Medulla oblongata (tissue), 1 donor: Measurements from ENCODE around the gene ADAMTS9.

Experiments
- DNase-seq: peaks from one replicate; pipeline ENCODE4 v3.0.0-alpha.2; 2015; ENCODE audit errors: extremely low spot score

The ADAMTS9 gene

DNA sequence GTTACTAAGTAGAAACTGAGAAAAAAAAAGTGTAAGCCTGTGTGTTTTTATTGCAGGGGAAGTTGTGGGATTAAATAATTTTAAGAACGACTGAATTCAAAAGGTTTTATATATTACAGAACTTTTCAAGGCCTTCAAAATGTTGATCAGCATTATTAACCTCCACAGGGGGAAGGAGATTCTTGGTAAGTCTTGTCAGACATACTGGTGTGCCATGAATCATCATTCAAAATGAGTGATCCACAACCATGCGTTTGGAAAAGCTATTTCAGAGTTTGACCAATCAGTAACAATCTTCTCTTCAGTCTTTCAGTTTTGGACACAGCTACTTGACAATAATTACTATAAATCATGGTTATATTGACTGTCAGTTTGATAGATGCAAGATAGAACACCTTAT is 70.2 kb downstream of the ADAMTS9 start:
- no peak for DNase-seq

DNA sequence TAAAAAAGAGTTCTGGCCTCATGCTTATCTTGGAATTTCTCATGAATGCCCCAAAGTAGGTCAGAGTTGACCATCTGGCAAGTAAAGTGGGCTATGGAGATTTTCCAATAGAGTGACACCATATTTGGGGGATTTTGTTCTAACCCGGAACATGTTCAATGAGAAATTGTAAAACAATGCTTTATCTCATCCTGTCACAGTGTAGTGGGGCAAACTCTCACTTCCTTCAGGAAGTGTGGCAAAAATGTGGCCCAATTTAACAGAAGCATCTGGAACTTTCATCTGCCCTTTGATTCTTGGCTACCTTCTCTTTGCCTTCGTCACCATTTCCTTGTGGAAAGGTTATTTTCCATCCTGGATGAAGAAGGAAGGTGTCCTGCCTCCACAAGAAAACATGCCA is 70.8 kb downstream of the ADAMTS9 start:
- DNase-seq: no peak

DNA sequence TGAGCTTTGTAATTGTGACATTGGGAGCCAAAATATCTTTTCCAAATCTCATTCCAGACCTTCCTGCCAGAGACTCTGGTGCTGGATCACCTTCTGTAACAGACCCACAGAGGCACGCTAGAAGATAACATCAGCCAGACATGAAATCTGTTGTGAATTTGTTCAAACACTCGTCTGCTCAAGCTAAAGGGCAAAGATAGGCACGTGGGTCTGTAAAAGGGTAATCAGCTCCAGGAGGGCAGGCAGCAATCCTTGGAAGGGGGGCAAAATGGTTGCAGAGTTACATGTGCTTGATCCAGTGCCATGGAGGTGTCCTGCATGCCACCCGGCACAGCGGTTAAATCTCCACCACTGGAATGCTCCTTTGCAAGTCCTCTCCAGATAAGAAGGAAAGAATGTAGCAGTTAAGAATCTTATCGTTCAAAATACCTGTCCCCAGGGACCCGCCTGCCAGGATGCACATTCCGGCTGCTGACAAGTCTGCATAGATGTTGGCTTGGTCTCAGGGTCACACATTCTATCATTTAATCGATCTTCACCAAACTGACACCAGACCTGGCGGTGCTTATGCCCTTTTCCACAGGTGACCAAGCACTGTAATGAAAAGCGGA is 74.8 kb downstream of the ADAMTS9 start:
- no peak for DNase-seq

DNA sequence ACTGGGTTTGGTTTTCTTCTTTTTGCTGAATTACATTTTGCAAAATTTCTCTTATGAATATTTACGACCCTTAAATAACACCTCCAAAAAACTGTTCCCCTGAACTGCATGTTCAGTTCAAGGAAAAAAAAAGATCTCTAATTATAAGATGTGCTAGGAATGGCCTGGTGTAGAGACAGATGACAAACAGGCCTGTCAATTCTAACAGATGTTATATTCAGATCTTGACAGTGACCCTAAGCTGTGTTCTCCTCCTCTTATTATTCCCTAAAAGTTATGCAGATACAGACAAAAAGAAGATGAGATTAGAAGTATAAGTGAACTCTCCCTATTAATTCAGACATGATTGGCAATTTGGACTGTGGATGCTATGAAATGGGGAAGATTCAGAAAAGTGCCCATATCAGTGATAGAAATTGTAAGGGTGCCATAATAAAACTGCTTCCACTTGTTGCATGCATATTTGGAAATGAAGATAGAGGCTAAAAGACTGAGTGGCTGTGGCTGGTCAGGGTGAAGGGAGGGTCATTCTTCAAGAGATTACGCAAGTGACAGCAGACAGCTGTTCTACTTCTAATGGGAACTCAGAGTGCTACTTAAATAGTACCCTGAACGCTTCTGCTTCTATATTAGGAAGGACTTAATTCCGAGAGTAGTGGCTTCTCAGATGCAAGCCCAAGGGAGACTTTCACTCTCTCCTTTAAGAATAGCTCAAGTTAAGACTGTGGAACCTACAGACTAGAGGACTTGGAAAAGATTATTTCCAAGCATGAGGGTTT is 75.5 kb downstream of the ADAMTS9 start:
- no peak for DNase-seq

DNA sequence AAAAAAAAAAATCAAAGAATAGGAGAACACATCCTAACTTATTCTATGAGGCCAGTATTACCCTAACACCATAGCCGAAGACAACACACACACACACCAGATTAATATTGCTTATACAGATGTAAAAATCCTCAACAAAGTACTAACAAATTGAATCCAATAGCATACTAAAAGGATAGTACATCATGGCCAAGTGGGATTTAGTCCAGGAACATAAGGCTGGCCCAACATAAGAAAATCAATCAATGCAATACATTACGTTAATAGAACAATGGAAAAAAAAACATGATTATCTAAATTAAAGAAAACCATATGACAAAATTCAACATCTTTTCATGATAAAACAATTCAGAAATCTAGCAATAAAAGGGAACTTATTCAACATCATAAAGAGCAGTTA is 79.1 kb downstream of the ADAMTS9 start:
- DNase-seq: no peak

DNA sequence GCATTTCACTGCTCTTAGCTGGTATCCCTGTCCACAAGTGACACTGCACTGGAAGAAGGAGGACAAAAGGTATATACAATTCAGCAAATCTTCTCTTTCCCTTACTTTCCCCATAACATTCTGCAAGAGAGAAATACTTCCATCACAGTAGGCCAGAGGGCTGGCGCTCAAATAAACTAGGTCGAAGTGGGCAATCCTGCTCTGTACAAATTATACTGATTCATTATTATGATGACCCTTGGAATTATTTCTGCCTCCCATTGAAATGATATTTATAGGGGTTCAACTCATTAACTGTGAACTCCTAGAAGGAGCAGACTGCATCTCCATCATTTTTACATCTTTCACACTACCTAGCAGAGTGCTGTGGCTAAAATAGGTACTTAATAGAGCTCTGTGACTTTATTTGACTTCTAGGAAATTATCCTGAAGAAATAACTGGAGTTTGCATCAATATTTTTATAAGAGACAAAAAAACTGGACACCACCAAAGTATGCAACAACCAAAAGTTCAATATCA is 80.7 kb downstream of the ADAMTS9 start:
- no peak for DNase-seq

DNA sequence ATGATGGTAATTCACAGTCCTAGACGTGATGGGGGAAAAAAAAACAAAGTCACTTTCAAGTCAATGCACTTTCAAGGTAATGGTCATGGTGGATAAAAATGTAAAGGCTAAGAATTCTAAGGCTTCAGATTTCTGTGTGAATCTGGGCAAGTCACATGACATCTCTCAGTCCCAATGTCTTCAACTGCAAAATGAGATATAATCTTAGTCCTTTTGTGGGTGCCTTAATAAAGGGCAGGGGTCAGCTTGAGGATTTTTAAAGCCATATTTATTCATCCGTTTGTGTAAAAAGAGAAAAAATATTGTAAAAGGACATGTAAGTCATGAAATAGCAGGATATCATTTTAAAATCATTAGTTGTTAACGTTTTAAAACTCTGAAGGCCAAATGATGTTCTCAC is 83.5 kb downstream of the ADAMTS9 start:
- no peak for DNase-seq

DNA sequence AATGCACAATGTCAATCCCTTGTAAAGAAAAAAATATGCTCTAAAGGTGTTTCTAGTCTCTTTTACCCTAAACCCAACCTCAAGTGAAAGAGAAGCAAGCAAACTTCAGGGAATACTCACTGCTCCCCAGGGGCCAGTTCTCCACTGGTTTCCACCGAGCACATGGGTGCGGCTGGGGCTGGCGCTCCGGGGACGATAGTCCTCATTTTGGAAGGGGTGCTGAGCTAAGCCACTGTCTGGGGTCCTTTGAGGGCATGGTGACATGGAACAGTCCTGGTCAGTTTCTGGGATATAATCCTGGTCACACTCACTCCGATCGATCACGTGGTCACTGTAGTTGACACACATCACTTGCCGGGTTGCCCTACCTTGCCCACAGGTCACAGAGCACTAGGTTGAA is 86.0 kb downstream of the ADAMTS9 start:
- no peak for DNase-seq

DNA sequence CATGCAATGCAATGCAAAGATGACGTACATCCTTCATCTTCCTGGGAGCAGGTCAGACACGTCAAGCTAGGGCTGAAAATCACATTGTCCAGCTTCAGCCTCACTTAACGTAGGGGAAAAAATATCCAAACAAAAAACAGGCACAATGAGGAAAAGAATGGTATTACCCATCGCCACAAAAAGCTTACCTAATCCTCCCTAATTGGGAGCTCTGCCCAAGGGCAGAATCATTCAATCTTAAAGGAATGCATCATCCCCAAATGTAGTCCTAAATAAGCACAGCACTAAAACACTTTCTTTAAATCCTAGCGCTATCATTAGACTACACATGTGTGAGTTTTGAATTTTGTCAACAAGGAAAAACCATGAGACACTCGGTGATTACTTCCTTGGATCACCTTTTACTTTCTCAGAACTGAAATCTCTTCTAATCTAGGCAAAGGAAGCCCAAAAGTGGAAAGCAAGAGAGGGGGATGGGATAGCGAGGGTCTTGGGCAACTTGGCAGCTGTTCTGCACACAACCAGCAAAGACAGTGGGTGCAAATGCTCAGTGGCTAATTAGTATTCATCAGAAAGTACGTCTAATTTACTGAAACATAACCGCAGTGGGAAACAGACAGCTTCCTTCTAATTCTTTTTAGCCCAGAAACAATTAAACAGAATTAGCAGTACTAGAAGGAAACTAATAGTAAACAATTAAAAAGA is 87.4 kb downstream of the ADAMTS9 start:
- DNase-seq: no peak

DNA sequence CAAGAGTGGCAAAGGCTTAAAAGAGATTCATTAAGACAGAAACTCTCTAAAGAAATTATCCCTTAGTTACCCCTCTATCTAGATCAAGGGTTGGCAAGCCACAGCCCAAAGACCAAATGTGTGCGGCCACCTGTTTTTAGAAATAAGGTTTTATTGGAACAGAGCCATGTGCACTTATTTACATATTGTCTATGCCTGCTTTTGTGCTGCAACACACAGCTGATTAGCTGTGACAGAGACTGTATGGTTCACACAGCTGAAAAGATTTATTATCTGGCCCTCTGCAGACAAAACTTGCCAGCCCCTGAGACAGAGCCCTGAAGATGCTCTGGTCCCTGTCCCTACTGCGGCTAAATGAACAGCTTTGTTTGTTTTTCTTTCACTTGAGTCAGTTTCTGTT is 88.1 kb downstream of the ADAMTS9 start:
- DNase-seq: no peak

DNA sequence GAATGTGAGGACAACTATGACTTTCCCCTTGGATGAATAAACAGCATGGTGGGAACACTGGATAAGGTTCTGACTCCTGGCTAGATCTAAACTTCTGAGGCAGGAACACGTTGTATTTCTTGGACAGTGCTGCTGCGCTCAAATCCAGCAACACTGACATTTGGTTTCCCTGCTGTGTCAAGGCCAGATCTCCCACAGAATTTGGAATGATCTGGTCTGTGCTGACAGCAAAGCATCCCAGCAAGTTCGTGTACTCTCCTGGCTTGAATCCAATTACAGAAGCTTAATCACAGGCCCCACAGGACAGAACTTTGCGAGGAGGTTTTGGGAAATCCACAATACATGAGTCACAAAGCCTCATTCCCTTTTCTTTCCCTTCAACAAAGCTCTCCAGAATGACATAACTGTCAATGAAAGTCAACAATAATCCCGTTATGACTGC is 92.5 kb downstream of the ADAMTS9 start:
- DNase-seq: peak; percentile 33

DNA sequence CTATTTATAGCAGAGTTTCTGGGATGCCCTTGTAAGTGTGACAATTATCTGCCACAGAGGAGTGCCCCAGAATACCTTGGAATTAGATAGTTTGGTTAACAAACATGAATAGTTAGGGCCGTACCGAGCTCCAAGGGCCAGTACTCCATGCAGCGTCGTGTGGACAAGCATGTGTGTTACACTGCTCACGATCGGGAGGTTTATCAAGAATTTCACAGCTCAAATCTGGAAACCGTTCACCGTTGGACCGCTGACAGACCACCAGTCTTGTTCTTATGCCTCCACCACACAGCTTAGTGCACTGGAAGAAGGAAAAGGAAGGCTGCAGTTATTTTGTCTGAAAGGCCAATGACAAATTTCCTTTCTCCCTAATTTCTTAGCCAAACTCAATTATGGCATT is 93.7 kb downstream of the ADAMTS9 start:
- DNase-seq: no peak

DNA sequence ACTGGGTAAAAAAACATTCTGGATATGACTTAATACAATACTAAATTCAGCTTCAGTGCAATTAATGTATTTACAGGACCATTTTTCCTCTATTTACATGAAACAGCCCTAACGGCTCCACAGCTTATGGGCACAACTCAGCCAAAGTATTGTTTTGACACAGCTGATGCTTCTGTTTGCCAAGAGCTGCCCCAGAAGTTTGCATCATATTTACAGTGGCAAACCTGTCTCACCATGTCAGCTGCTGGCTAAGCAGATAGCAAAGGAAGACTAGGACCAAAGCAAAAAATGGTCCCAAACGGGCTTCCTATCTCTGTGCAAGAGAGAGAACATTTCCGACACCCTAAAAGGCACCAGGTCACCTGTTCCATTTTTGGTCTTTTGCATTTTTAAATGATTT is 94.5 kb downstream of the ADAMTS9 start:
- no peak for DNase-seq

DNA sequence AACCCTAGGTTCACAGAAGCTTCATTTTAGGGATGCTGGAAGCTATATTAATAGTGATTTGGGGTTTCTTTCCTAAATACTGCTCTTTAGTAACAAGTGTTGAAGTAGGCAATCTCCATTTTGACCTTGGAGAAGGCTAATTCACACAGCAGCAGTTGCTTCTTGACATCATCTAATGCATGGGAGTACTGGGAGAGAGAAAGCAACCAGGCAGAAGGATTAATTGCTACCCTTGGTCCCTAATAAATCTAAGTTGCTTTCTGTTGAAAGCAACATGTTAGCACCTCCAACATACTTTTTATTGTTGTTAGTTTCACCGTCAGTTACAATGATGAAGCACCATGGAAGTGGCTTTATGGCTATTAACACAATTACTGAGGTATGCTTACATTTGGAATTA is 96.2 kb downstream of the ADAMTS9 start:
- DNase-seq: no peak

DNA sequence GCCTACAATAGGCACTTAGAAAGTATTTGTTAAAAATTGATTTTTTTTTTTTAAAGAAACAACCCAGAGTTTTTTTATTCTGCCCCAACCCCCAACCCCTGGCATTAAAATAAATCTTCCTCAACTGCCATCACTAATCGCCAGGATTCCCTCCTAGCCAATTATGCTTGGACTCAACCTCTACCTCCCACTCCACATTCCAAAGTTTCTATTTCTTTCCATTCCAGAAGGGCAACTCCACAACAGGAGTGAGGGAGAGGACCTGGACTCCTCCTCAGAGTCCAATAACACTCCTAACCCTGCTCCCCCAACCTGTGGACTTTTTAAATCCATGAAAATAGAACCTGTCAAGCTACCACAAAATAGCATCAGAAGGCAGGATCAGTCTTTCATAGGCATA is 99.4 kb downstream of the ADAMTS9 start:
- DNase-seq: no peak

DNA sequence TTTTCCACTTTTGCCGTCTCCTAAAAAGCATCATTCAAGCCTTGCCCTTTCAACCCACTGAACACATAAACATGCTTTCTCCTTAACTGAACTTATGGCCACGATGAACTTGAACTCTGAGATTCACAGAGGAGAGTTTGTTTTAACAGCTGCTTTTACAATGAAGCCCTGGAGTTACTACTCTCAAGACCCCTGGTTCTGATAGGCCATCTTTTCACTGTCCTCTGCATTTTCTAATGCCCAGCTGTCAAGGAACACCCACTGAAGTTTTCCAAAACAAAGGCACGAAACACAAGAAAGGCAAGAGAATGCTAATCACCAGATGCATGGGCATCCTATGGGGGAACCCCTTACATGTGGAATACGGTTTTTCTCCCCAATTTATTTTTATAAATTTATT is 100.8 kb downstream of the ADAMTS9 start:
- no peak for DNase-seq

DNA sequence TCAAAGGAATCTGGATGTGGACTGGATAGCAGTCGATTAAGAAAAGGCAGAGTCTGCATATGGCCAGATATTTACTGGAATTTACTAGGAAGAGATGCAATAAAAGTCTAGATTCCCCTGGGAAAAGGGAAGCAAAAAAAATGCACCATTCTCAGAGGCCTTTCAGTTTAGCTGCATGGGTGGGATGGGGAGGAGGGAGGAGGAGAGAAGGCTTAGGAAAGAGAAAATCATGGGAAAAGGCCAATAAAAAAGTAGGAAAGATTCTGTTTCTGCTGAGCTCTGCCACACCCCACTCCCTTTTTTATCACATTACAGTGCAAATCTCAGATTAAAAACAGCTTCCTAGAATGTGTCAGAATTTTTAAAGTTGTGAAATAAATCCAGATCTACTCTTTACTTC is 103.6 kb downstream of the ADAMTS9 start:
- DNase-seq: no peak

DNA sequence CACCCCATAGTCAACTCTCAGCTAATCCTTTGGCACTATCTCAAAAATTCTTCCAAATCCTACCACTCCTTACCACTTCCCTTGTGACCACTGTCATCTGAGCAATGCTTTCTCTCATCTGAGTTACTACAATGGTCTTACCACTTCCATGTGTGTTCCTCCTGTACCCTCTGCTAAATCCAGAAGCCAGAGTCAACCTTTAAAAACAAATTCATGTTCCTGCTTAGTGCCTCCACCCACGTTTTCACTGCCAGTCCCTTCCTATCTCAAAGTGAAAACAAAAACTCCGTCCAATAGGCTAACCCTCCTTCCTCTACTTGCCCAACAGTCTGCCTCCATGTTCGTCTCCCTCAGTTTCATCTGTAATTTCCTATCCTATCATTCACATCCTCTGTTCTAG is 109.0 kb downstream of the ADAMTS9 start:
- DNase-seq: no peak

DNA sequence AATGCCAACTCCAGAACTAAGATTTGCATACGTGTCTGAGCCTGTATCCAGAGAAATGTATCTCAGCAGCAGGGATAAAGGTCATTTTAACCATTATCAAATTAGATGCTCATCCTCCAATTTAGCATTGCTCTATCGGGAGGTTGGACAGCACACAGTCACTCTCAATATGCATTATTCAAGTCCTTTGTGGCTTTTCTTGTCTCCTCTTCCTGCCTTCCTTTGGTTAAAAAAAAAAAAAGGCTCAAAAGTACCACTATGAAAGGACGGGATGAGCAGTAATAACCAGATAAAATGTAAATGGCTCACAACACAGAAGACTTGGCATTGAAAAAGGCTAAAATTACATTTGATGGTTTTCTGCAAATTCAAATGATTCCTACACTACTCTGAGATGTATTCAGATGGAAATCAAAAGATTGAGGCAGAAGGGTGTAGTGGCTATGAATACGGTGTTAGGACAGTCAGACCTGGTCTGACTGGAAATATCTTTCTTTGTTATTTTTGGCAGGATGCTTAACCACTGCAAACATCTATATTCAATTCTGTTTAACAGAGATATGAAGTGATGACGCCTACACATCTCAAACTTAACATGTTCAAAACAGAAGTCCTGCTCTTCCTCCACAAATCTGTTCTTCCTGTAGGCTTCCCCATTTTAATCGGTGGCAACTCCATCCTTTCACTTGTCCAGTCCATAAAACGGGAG is 109.6 kb downstream of the ADAMTS9 start:
- DNase-seq: no peak

DNA sequence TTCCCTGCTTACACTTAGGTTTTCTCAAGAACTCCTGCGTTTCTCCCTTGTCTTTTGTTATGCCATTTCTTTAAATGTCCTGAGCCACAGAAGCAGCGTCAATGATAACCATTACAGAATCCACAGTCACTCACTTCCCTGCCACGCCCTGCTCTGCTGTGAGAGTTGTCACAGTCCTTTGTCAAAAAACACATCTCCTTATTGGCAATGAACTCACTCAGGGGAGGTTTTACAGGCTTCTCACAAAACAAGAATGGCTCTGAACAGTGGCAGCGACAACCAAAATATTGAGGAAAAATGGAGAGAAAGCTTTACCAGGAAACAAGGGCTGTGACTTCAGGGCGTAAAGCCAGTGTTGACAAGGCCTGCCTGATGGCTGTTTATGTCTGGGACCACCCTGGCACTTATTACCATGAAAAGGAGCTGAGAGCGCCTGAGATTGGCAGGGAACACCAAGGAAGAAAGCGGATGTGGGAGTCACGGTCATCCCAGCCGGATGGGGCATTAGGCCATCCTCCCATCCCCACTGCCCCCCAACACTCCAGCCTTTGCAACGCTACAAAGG is 111.5 kb downstream of the ADAMTS9 start:
- DNase-seq: no peak

DNA sequence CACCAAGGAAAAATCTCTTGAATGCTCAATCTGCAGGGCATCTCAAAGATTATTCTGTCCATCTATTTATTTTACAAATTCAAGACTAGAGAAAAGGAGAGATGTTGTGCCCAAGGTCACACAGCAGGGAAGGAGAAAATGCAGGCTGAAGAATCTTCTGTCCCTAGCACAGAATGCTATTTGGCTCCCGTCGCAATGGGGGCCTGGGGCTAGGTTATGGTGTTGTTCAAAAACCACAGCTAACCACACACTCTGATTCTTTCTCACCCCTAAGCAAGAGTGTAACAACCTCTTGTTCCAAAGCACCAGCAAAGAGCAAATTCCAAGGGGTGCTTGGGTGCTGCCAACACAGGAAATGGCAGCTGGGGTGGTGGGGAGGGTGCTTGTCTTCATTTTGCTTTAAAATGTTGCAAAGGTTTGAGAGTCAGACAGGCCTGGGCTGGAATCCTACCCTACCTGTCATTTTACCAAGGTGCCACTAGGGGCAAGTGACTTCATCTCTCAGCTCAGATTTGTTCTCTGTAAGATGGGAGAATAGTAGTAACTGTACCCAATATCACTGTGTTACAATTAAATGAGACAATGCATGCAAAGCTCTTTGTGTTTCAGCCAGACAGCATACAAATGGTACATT is 112.5 kb downstream of the ADAMTS9 start:
- DNase-seq: no peak
